Stimulated activated CD8-positive, alpha-beta memory T cell treated with anti-CD3 and anti-CD28 coated beads, Interleukin-15, amount 100 ng/mL, for 48 hours (primary cell): ENCODE data around the gene RGS12.

ENCODE experiments used
- DNase-seq, 2 donors: peaks; one replicate each; pipeline ENCODE4 v3.0.0-alpha.2; 2020; ENCODE audit warnings: low read depth in 2 of 2

The RGS12 gene

DNA sequence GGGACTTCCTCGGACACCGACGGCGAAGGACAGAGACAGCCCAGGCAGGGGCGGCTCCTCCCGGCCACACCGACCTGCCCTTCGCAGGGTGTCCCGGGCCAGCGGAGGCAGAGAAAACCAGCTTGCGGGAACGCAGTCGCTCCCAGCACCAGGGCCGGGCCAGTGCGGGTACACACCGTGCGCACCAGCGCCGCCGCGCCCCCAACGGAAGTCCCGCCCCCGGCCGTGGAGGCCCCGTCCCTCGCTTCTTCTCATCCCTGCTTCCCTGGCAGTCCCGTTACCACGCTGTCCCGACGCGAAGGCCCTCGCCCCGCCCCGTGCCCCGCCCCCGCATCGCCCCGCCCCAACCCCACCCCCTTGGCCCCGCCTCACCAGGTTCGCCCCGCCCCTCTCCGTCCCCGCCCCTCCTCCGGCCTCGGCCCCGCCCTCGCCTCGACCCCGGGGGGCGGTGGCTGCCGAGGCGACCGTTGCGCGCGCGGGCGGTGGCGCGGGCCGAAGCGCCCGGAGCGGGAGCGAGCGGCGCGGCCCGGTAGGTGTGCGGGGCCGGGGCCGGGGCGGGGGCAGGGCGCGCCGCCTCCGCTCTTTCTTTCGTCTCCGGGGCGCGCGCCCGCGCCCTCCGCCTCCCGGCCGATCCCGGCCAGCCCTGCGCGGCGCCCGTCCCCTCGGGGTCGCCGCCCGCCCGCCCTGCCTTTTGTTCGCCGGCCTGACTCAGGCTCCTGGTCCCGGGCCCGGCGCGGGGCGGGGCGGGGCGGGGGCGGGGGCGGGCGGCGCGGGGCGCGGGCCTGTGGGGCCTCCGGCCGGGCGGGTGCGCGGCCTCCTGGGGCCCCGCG lies at the start of gene RGS12:
TSS of gene RGS12 (plus strand) at position 451 of the 830 bp plus-strand sequence. CDS start 23,150 bp downstream, outside the sequence.
- peak; percentile 81 to 84 for DNase-seq

DNA sequence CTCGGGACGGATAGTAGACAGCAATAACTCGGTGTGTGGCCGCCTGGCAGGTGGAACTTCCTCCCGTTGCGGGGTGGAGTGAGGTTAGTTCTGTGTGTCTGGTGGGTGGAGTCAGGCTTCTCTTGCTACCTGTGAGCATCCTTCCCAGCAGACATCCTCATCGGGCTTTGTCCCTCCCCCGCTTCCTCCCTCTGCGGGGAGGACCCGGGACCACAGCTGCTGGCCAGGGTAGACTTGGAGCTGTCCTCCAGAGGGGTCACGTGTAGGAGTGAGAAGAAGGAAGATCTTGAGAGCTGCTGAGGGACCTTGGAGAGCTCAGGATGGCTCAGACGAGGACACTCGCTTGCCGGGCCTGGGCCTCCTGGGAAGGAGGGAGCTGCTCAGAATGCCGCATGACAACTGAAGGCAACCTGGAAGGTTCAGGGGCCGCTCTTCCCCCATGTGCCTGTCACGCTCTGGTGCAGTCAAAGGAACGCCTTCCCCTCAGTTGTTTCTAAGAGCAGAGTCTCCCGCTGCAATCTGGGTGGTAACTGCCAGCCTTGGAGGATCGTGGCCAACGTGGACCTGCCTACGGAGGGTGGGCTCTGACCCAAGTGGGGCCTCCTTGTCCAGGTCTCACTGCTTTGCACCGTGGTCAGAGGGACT lies 49.6 kb upstream of the RGS12 start:
- DNase-seq, result no peak

DNA sequence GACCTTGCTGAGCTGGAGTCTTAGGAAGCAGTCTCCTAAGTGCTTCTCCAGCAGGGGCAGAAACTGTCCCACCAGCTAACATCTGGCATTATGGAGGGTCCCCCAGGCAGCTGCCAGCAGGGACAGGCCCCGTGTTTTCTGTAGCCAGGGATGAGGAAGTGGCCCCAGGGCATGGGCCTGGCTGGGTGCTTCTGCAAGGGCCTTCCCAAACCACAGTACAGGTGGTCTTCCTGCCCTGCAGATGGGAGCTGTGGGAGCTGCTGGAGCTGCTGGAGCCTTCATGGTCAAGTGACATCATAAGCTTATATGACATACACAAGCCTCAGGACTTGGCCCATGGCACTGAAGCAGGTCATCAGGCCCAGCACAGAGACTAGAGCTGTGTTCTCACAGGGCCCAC lies 48.8 kb upstream of the RGS12 start:
- no peak for DNase-seq

GRCh38 chr4:3244747-3245146 lies 48.1 kb upstream of the RGS12 start:
- no peak for DNase-seq

- DNase-seq, result no peak
Measured at GRCh38 chr4:3245676-3246075, 47.1 kb upstream of the RGS12 start.

- DNase-seq, result no peak
Measured at GRCh38 chr4:3246458-3247398, 46.1 kb upstream of the RGS12 start.

DNA sequence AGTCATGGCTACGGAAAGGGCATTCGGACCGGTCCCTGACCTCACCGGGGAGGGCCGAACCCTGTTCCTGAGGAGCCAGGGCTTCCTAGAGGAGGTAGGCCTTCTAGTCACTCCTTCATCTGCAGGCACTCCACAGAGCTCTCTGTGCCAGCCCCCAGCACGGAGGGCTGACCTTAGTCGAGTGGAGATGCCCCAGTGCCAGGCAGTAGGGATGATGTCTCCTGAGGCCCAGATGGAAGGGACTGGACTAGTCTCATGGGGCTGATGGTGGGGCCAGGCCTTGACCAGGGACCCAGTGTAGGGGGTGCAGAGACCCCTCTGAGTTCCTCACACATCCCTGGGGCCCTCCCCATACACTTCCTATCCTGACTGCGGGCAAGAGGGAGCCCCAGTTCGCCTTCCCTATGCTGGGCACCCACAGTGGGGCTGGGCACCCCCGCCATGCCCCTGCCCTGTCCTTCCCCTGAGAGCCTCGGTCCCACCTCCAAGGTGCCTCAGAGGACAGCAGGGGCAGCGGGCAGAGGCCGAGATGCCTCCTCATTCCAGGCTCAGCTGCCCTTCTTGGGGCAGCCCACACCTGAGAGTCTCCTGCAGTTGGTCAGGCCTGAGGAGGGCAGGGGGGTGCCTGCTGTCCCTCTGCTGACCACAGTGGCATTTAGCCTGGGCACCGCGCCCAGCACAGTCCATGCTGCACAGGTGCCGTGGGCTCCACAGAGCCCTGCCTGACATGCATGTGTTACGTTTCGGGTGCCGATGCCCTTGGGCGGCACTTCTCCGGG lies 45.2 kb upstream of the RGS12 start:
- no peak for DNase-seq

DNA sequence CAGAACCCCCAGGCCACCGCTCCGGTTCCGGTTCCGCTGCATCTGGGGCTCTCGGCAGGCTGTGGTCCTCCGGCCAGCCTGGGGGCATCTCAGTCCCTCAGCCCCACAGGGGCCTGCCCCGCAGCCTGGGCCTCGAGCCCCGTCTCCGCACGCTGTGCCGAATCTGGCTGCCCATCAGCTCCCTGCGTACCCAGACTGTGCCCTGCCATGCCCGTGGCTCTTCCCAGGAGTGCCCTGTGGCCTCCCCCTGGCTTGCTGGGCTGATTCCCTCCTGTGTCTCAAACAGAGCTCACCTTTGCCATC lies 44.7 kb upstream of the RGS12 start:
- no peak for DNase-seq

- no peak for DNase-seq
Measured at GRCh38 chr4:3248811-3249661, 43.8 kb upstream of the RGS12 start, which contains the start of gene MSANTD1. MSANTD1 (plus strand) TSS chr4:3249159; CDS start chr4:3249223, 64 bp downstream.

DNA sequence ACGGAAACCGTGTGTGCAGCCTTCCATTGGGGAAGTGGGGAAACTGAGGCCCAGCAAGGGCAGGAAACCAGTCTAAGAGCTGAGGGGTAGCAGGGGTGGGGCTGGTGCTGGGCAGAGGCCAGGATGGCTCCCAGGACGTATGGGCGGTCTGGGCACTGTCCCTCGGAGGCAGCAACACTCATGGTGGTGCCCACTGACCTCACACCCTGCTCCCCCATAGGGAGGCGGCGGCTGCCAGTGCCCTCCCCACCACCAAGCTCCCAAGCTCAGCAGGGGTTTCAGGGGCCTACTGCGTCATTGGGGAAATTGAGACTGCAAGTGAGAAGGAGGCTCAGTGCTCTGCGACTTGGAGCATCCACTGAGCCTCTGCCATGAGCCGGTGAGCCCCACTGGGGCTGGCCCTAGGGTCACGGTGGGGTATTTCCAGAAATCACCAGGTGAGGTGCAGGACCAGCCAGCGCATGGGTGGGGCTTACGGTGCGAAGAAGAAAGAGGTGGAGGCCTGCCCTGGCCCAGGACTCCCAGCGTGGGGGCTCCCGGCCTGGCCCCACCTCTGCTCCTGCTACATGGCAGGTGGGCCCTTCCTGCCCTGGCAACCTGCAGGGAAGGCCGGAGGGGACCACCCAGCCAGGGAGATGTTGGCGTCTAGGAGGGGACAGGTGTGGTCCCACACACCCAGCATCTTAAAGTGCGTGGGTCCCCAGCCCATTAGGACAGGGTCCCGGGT lies 42.9 kb upstream of the RGS12 start:
- DNase-seq, result no peak

DNA sequence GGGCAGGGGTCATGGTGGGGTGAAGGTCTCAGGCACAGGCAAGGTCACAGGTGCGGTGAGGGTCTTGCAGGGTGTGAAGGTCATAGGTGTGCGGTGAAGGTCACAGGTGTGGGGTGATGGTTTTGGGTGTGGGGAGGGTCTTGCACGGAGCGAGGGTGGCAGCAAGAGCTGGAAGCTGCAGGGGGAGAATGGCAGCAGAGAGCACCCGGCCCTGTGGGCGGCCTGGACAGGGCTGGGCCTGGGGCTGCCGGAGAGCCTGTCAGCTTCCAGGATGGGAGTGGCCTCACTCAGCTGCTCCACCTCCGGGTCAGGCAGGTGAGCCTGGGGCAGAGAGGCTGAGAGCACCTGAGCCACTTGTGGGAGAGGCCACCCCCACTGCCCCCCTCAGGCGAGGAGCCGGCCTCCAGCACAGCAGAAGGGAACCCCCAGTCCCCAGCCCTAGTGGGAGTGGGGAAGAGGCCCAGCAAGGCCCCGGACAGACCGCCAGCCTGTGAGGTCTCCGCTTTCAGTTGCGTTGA lies 42.3 kb upstream of the RGS12 start:
- DNase-seq, result no peak

DNA sequence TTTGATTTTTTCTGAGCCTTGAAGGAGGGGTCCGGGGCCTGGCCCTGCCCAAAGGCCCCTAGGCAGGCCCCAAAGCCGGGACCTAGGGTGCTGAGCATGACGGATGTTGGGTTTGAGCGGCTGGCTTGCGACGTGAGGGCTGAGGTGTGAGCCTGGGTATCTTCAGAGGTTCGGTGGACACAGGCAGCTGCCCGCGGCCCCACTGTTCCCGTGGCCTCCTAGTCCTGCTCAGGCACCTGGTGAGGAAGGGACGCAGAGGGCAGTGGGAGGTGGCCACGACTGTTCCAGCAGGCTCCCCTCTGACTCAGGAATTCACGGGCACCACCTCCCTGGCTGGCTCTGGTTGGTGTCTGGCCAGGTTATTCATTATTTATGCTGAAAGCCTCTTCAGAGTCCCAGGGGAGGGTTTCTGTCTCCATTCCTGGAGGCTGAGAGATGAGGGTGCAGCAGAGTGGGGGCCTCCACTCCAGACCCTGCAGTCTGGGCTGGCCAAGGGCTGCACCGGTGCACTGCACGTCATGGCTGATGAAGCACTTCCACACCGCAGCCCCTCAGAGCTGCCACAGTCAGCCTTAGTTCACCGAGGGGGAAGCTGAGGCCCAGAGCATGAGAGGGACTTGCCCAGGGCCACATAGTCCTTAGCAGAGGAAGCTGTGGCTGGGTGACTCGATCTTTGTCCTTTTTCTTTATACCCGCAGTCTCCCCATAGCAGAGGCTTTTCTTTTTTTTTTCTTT lies 41.7 kb upstream of the RGS12 start:
- DNase-seq, result peak in 1 of 2 donors; percentile 3

DNA sequence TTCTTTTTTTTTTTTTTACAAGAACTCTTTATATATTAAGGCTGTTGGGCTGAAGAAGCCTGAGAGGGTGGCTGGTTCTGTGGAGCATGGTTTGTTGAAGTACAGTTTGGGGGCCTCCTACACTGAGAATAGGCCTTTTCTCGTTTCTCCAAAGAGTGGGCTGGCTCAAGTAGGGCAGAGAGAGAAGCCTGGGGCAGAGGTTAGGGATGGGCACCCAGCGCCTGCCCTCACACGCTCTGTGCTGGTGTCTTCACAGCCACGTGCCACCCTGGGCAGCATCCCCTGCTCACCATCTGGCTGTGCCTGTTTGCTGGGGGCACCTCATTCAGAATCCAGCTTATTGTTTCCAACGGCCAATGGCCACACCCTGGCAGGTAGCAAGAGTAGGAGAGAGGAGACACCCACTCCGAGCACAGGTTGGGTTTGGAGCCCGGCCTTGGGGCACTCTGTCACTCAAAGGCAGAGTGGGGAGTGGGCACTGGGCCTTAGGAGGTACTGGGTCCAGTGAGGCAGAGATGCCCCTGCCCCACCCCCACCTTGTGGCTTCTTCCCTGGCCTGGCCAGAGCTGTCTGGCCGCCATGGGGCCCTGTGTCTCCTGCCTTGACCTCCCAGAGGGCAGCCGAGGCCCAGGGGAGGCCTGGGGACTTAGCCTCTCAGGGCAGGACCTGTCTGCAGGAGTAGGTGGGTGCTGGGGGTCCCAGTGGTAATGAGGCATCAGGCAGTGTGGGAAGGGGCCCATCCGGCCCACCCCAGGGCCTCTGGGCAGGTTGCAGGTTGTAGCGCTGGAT lies 40.9 kb upstream of the RGS12 start:
- no peak for DNase-seq

GRCh38 chr4:3252480-3252828 lies 40.4 kb upstream of the RGS12 start:
- DNase-seq, result no peak

DNA sequence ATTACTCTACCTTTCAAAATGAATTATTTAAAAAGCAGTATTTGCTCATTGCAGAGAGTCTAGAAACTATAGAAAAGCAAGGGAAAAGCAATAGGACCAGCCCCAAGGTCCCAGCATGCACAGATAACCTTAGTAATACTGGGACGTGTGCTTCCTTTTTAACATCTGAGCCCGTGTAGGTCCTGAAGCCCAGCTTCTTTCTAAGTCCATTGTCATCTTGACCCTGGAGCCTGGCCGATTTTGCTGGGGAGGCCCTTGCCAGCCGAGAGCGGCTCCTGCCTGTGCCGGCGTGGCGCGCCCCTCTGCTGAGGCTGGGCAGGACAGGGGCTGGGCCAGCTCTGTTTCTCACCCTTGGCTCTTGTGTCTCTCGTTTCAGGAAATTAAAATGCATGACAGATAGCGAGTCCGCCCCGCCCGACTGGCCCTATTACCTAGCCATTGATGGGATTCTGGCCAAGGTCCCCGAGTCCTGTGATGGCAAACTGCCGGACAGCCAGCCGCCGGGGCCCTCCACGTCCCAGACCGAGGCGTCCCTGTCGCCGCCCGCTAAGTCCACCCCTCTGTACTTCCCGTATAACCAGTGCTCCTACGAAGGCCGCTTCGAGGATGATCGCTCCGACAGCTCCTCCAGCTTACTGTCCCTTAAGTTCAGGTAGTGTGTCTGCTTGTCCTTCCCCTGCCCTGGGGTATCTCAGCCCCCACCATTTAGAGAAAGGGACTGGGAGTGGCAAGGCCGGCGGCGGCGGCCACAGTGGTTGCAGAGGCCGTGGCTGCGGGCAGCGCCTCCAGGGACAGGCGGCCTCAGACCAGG lies 39.8 kb upstream of the RGS12 start:
- no peak for DNase-seq

DNA sequence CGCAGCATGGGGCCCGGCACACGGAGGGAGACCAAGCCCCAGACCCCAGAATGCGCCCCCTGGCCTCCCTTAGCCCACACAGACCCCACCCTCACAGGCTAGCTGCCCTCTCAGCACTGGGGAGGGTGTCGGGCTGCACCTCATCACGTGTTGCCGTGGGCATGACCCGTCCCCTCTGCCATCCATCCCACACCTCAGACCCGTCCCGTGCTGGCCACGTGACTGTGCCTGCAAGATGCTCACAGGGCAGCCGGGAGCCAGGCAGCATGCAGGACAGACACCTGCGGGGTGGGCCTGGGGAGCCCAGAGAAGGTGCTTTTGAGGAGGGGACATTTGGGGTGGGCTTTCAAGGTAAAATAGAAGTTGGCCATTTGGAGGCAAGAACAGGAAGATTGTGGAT lies 39.0 kb upstream of the RGS12 start:
- no peak for DNase-seq
